GM12878 (cell line): ENCODE data around the gene MIA3. TPM values are rescaled to one million over a fixed set of nuclear protein-coding genes. Genes with fewer than 3 reads are reported as not detected.
A peak's percentile ranks its signal among the peaks of the same experiment; 100 is the strongest.

ENCODE experiments used
- ATAC-seq: fragments of 200-7000 bp; cut with Tn5 transposase; 3 replicates; pipeline ENCODE4 v1.9.1; 2020; ENCODE audit warnings: mild to moderate bottlenecking, moderate library complexity
- BruUV-seq: library from RNA; stranded (reverse); fragments of 400-500 nt; replicated peaks from 2 replicates; lab custom pipeline; 2021; lab: Mats Ljungman, UMichigan
- CTCF ChIA-PET: fragments of 300-600 bp; sonication (Branson Sonifier 250); formaldehyde crosslinking; extraction: SDS; loops from one replicate; lab custom pipeline; 2021; ENCODE audit warnings: inconsistent platforms; lab: Yijun Ruan, JAX
- POLR2A ChIA-PET: fragments of 350-600 bp; formaldehyde crosslinking; extraction: SDS; loops from one replicate; lab custom pipeline; 2021; ENCODE audit warnings: inconsistent platforms; lab: Charles Lee
- RAD21 ChIA-PET: fragments of 300-600 bp; sonication (Branson Sonifier 250); formaldehyde crosslinking; loops from one replicate; lab custom pipeline; 2023; ENCODE audit warnings: antibody characterized with exemption; ENCODE audit not compliant: unreplicated experiment; lab: Charles Lee
- SMC1A ChIA-PET: fragments of 300-600 bp; sonication (Branson Sonifier 250); formaldehyde crosslinking; loops from one replicate; lab custom pipeline; 2023; ENCODE audit not compliant: unreplicated experiment, uncharacterized antibody; lab: Charles Lee
- DNase-seq: peaks from one replicate; pipeline ENCODE4 v3.0.0-alpha.2; 2011; ENCODE audit warnings: low read depth, low spot score
- FAIRE-seq: peaks from 3 replicates; lab custom pipeline; 2011; peaks lifted over from hg19 to GRCh38; lab: Jason Lieb, UNC
- H2AFZ ChIP-seq: 2 replicates; pipeline ENCODE4 v1.6.0; 2011; ENCODE audit warnings: low read depth, low read length, control low read depth; ENCODE audit not compliant: control insufficient read depth
- H3K27ac ChIP-seq: 2 replicates; pipeline ENCODE4 v1.5.1; 2011; ENCODE audit warnings: control low read depth; ENCODE audit not compliant: control insufficient read depth, insufficient read depth
- H3K27me3 ChIP-seq, 2 experiments: replicated peaks in 1 of 2; 2 replicates each; pipeline versions ENCODE4 v1.6.0 to v1.6.1; 2011; ENCODE audit warnings: low read length in 1 of 2; ENCODE audit not compliant: control insufficient read depth in 2 of 2, insufficient read depth in 2 of 2
- H3K36me3 ChIP-seq, 2 experiments: 2 replicates each; pipeline ENCODE4 v1.5.1; 2011; ENCODE audit warnings: low read length in 1 of 2; ENCODE audit not compliant: control insufficient read depth in 2 of 2, insufficient read depth in 2 of 2
- H3K4me1 ChIP-seq: 2 replicates; pipeline ENCODE4 v1.6.1; 2011; ENCODE audit warnings: mild to moderate bottlenecking, low read length, moderate library complexity, mixed read lengths; ENCODE audit not compliant: control insufficient read depth, insufficient read depth
- H3K4me2 ChIP-seq: 2 replicates; pipeline ENCODE4 v1.6.0; 2011; ENCODE audit warnings: control low read depth; ENCODE audit not compliant: control insufficient read depth, insufficient read depth
- H3K4me3 ChIP-seq: fragments of 200-600 bp; sonication (generic); 2 replicates; pipeline ENCODE4 v1.5.1; 2016
- H3K79me2 ChIP-seq: 2 replicates; pipeline ENCODE4 v1.6.0; 2011; ENCODE audit warnings: low read length; ENCODE audit not compliant: control insufficient read depth, insufficient read depth
- H3K9ac ChIP-seq: 2 replicates; pipeline ENCODE4 v1.8.0; 2011; ENCODE audit warnings: low read length, control low read depth, mixed read lengths; ENCODE audit not compliant: control insufficient read depth, insufficient read depth
- H3K9me3 ChIP-seq: replicated peaks from 3 replicates; pipeline ENCODE4 v1.5.1; 2011; ENCODE audit warnings: mild to moderate bottlenecking, low read length; ENCODE audit not compliant: control insufficient read depth, insufficient read depth
- H4K20me1 ChIP-seq: 2 replicates; pipeline ENCODE4 v1.6.0; 2011; ENCODE audit not compliant: control insufficient read depth, insufficient read depth
- E2F8 ChIP-seq: fragments of 450-650 bp; IDR thresholded peaks from 2 replicates; pipeline ENCODE4 v1.6.1; 2018; ENCODE audit warnings: mild to moderate bottlenecking, low read depth, moderate library complexity; ENCODE audit not compliant: partially characterized antibody
- EP300 ChIP-seq, 2 experiments: fragments of 150-350 bp in 1 of 2; IDR thresholded peaks; 2 replicates each; pipeline ENCODE4 v1.6.1; 2011 to 2012; ENCODE audit warnings: low read depth in 2 of 2, low read length in 2 of 2, borderline replicate concordance in 1 of 2, improper control_type of control experiment in 1 of 2, inconsistent platforms in 1 of 2; ENCODE audit not compliant: control insufficient read depth in 1 of 2
- PML ChIP-seq: IDR thresholded peaks from 2 replicates; pipeline ENCODE4 v1.6.1; 2012; ENCODE audit warnings: low read length, inconsistent platforms
- POLR2AphosphoS2 ChIP-seq: IDR thresholded peaks from 2 replicates; pipeline ENCODE4 v1.6.1; 2011; ENCODE audit warnings: low read depth, mild to moderate bottlenecking, low read length, improper control_type of control experiment, moderate library complexity
- STAT3 ChIP-seq: IDR thresholded peaks from 2 replicates; pipeline ENCODE4 v1.6.1; 2011; ENCODE audit warnings: low read depth, low read length, improper control_type of control experiment
- TCF7 ChIP-seq: IDR thresholded peaks from 2 replicates; pipeline ENCODE4 v1.6.1; 2014; ENCODE audit warnings: antibody characterized with exemption, borderline replicate concordance
- YBX1 ChIP-seq: fragments of 450-650 bp; IDR thresholded peaks from 2 replicates; pipeline ENCODE4 v1.6.1; 2016; ENCODE audit warnings: antibody characterized with exemption
- ZBTB40 ChIP-seq: fragments of 450-650 bp; IDR thresholded peaks from 2 replicates; pipeline ENCODE4 v1.6.1; 2016; ENCODE audit warnings: mild to moderate bottlenecking, moderate library complexity, borderline replicate concordance
- WGBS: methylation state at CpG from one replicate; pipeline ENCODE4 v1.1.6; 2016; ENCODE audit warnings: low lambda C conversion rate; ENCODE audit not compliant: insufficient replicate concordance, insufficient coverage; ENCODE audit errors: missing lambda C conversion rate; 5-methylcytosine and 5-hydroxymethylcytosine counted together
- in situ Hi-C: fragments of 300-500 bp; cut with MboI; formaldehyde crosslinking; loops from 9 replicates; pipeline ENCODE4 v1.14.3; 2018; ENCODE audit warnings: mixed read lengths
- intact Hi-C: fragments of 100-400 bp; cut with micrococcal nuclease; formaldehyde crosslinking; loops from one replicate; pipeline ENCODE4 v1.14.2; 2022; ENCODE audit not compliant: unreplicated experiment
- polyA plus RNA-seq, 11 experiments: library from polyadenylated mRNA; depleted of rRNA in 4 of 11; unstranded in 6 of 11; stranded (reverse) in 5 of 11; fragments of >200 nt; fragmentation: Nextera tagmentation in 4 of 11; fragmentation: Illumina TruSeq in 1 of 11; extraction: Ambion mirVana in 4 of 11; extraction: Trizol in 1 of 11; gene quantifications; 1 replicate in 1 of 11; 2 replicates in 10 of 11; pipeline versions ENCODE4 v1.2.1 to v1.2.3, GENCODE V29; 2011 to 2016; ENCODE audit warnings: inconsistent platforms in 2 of 11, missing spikeins in 2 of 11, low read depth in 1 of 11
- total RNA-seq, 4 experiments: library from RNA; depleted of rRNA in 3 of 4; stranded (reverse); fragments of >200 nt in 3 of 4; fragmentation: Illumina TruSeq in 1 of 4; extraction: Trizol in 1 of 4; gene quantifications; 2 replicates each; pipeline versions ENCODE4 v1.2.1 to v1.2.3, GENCODE V29; 2013 to 2021
- TF ChIP-seq, protein P1 (sequence below): fragments of 450-650 bp; IDR thresholded peaks from 2 replicates; pipeline ENCODE4 v1.6.1; 2018; ENCODE audit warnings: borderline replicate concordance, mild to moderate bottlenecking; ENCODE audit not compliant: partially characterized antibody
- TF ChIP-seq, protein P2 (sequence below): IDR thresholded peaks from 2 replicates; pipeline ENCODE4 v1.6.1; 2012; ENCODE audit warnings: low read depth, low read length, improper control_type of control experiment
- TF ChIP-seq, protein P3 (sequence below): fragments of 450-650 bp; IDR thresholded peaks from 2 replicates; pipeline ENCODE4 v1.6.1; 2016; ENCODE audit warnings: mild to moderate bottlenecking

MIA3 gene
- total and polyA plus RNA-seq, 10 of the 15 experiments (the other 5 are each of a cell fraction or from before 2014, with no cell fraction given): 12.9 to 50.8 (median 30.3) TPM

DNA sequence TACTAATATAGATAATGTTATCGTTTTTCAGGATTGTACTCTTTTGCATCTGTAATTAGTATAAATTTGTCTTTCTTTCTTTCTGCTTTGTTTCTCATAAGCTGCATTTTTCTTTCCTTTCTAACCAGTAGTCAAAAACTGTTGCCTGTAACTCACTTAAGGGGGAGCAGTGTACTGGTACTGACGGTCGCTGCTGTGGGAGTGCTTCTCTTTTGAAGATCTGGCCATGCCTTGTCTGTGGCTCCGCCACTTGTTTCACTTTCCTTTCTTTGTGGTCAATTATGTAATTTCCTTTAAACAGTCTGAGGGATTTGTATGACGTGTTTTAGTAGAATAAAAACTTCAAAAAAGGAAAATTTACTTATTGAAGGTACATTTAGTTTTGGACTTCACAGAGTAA is 37.0 kb downstream of the MIA3 start:
- H3K27me3 ChIP-seq: no peaks in the 10 kb centered on the region
- in situ Hi-C loops (loop anchor here (10.0 kb wide), 1 partner anchor 430 kb away; no protein-coding TSS in a partner anchor), intact Hi-C loops (loop anchor here (2.0 kb wide), 2 partner anchors 58 to 78 kb away; partner anchors contain the start of genes AIDA and BROX)
- no TSS peak for BruUV-seq
- ATAC-seq (peak; percentile 98), FAIRE-seq (peak; percentile 86), DNase-seq (peak; percentile 72)
- H3K9ac ChIP-seq: no peak overlapping the region
- H3K4me3 ChIP-seq: no peak overlapping the region
- no peak overlapping the region for H3K27ac ChIP-seq
- H3K4me2 ChIP-seq: peak overlapping the region; percentile 34
- no peak overlapping the region for H2AFZ ChIP-seq
- under 1% methylated on average over 5 of the region's 5 CpGs for WGBS
- H3K9me3 ChIP-seq: no peaks in the 10 kb centered on the region
- RAD21 ChIA-PET: interaction anchor here (0.6 to 1.5 kb wide), 8 partner anchors 20 to 470 kb away, joined by 3 to 5 read pairs (median 4); no protein-coding TSS in a partner anchor
- peaks cover 30% of the 10 kb centered on the region for H3K4me1 ChIP-seq
- POLR2A ChIA-PET: interaction anchor here (1.5 kb wide), 1 partner anchor 11 kb away, joined by 6 read pairs; no protein-coding TSS in a partner anchor
- no peaks in the 10 kb centered on the region for H3K79me2 ChIP-seq
- H3K36me3 ChIP-seq: peaks cover 0 to 32% of the 10 kb centered on the region in 2 experiments; a peak in 3 of 4 replicates
- CTCF ChIA-PET: interaction anchor here (0.7 to 1.9 kb wide), 11 partner anchors 10 to 469 kb away, joined by 3 to 9 read pairs (median 4); partner anchors contain the start of genes AIDA and BROX
- H4K20me1 ChIP-seq: no peaks in the 10 kb centered on the region
- SMC1A ChIA-PET: interaction anchor here (1.0 to 4.1 kb wide), 8 partner anchors 10 to 469 kb away, joined by 3 to 23 read pairs (median 4); partner anchors contain the start of gene FAM177B
- no peak for TF ChIP-seq PML
- no peak for TF ChIP-seq POLR2AphosphoS2
- no peak for TF ChIP-seq ZBTB40
- peak; percentile 94 for TF ChIP-seq TCF7
- TF ChIP-seq EP300 (IDR thresholded peaks at IDR 0.05; ENCODE audit: borderline replicate concordance in 1 of 2, control insufficient read depth in 1 of 2, low read depth in 2 of 2, low read length in 2 of 2): peak; percentile 42 to 56; a peak in 2 of 4 replicates
- TF ChIP-seq YBX1: no peak
- no peak for TF ChIP-seq E2F8
- TF ChIP-seq STAT3: no peak
- TF ChIP-seq, protein P1, sequence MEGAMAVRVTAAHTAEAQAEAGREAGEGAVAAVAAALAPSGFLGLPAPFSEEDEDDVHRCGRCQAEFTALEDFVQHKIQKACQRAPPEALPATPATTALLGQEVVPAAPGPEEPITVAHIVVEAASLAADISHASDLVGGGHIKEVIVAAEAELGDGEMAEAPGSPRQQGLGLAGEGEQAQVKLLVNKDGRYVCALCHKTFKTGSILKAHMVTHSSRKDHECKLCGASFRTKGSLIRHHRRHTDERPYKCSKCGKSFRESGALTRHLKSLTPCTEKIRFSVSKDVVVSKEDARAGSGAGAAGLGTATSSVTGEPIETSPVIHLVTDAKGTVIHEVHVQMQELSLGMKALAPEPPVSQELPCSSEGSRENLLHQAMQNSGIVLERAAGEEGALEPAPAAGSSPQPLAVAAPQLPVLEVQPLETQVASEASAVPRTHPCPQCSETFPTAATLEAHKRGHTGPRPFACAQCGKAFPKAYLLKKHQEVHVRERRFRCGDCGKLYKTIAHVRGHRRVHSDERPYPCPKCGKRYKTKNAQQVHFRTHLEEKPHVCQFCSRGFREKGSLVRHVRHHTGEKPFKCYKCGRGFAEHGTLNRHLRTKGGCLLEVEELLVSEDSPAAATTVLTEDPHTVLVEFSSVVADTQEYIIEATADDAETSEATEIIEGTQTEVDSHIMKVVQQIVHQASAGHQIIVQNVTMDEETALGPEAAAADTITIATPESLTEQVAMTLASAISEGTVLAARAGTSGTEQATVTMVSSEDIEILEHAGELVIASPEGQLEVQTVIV: no peak
- TF ChIP-seq, protein P2, sequence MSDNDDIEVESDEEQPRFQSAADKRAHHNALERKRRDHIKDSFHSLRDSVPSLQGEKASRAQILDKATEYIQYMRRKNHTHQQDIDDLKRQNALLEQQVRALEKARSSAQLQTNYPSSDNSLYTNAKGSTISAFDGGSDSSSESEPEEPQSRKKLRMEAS: no peak
- TF ChIP-seq, protein P3, sequence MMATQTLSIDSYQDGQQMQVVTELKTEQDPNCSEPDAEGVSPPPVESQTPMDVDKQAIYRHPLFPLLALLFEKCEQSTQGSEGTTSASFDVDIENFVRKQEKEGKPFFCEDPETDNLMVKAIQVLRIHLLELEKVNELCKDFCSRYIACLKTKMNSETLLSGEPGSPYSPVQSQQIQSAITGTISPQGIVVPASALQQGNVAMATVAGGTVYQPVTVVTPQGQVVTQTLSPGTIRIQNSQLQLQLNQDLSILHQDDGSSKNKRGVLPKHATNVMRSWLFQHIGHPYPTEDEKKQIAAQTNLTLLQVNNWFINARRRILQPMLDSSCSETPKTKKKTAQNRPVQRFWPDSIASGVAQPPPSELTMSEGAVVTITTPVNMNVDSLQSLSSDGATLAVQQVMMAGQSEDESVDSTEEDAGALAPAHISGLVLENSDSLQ: peak; percentile 29; the same call in 1 of the 2 replicates
